Activated CD8-positive, alpha-beta memory T cell treated with anti-CD3 and anti-CD28 coated beads, Interleukin-2, amount 50 U/mL, for 24 hours (primary cell): ENCODE data around the gene SMYD3.
"Not testable (repeated sequence)": the region's sequence is repeated elsewhere in the genome, so short reads cannot be mapped to it uniquely, and the experiment has no call there.

Experiments
- DNase-seq: peaks from one replicate; pipeline ENCODE4 v3.0.0-alpha.2; 2020; ENCODE audit errors: extremely low read depth

Gene SMYD3

DNA sequence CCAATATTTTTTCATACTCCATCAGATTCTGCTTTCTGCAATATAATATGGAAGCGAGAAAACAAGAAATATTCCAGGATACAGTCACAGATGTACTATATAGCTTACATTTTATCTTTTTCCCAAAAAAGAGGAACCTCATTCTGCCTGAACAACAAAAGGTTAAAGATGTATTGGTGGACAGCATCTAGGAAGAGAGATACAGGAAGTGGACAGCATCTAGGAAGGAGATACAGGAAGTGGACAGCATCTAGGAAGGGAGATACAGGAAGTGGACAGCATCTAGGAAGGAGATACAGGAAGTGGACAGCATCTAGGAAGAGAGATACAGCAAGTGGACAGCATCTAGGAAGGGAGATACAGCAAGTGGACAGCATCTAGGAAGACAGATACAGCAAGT lies 483.0 kb downstream of the SMYD3 start:
- not testable (repeated sequence) for DNase-seq

DNA sequence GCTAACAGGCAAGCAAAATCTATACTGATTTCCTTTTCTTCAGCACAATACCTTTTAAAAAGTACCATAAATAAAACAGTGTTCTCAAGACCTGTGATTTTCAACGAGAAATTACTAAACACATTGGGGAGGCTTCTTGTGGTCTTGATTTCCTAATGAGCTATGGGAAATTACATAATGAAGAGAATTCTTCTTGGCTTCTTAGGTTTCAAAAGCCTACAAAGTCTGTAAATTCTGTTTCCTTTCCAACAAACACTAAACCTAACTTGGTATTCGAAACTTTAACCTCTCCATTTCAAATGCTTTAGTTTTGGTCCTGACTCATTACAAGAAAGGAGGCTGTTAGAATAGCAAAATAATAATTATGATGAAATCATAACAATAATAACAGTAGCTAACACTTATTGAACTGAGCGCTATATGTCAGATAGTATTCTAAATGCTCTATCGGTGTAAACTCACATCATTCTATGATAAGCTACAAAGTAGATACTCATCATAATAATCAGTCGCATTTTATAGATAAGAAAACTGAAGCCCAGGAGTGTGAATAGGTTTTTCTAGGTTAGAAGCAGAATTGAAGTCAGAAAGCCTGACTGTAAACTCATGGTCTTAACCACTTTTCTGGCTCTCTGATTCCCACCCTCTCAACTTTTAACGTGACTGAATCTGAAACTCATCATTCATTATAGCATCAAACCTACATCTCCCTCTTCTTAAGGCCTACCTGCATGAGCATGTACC lies 486.7 kb downstream of the SMYD3 start:
- DNase-seq: no peak

DNA sequence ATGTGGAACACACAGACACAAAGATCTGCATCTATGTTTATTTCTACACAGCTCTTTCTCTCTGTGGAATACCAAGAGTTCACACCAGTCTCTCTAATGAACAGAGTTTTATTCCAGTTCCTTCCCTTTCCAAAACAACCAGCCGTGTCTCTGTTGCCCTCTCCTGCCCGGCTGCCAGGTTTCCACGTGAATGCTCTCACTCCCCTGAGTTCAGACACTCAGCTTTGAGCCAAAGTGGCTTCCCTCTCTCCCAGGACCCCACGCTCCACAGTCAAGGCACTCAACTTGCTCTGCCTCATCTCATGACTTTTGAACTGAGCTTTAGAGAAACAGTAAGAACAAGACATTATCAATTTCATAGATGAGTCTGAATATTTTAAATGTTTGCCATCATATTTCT lies 488.9 kb downstream of the SMYD3 start:
- no peak for DNase-seq

DNA sequence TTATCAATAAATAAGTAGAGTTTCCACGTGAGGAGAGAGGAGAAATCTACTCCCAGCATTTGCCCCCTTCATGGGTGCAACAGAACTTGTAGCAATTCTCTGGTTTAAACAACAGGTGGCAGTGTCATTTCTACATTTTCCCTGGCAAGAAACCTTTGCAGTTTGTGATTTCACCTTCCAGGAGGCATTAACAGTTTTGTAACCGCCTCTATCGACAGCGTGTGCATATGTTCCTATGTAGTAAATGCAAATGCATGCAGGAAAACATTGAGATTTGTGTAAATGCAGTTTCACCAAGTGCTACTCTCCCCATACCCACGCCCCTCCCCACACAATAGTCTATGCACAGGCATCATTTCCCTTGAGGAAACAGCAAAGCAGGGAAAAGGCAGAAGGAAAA lies 494.7 kb downstream of the SMYD3 start:
- no peak for DNase-seq

DNA sequence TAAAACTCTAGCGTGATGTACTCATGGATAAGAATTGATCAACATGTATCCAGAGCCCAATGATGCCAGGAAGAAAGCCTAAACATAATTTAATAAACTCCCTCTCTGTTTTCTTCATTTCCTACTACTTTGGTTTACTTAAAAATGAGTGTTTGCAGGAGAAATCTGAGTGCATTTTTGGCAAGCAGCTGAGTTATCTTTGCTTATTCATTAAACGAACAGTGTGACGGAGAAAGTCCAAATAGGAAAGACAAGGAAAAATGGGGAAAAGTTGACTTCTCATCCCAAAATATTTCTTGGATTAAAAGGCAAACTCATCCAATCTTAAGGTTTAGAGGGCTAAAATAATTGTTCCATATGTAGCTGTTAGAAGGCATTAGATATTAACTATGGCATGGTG lies 496.7 kb downstream of the SMYD3 start:
- no peak for DNase-seq

DNA sequence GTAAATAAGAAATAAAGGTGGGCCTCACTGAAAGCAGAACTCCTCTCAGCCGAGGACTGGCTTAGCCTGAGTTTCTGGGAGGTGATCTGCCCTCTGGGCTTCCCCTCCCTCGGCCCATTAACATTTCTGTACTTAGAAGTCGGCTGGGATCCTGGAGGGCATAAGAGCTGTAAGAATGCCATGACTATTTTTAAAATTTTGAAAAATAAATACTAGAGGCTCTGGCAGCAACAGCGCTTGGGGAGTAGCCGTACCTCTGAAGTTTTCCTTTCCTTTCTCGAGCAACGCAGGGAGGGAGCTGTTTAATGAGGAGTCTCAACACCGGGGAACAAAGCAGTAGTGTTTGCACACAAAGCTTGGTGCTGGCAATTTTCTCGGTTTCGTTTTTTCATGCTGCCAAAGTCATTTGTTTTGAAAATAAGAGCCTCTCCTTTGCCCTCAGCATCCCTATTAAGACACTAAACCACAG lies 498.7 kb downstream of the SMYD3 start:
- DNase-seq: no peak

DNA sequence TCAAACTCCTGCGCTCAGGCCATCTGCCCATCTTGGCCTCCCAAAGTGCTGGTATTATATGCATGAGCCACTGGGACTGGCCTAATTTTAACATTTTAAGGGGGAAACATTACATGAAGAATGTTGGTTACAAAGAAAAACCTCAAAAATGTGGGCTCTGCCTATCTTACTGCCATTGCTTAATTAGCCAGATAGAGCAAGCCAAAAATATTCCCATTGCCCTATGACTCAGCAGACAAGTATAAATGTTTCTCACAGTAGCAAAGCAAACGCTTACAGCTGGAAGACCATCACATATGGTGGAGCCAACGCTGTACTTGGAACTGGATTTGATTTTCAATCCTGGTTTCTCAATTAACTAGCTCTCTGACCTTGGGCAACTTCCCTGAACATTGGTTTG lies 502.0 kb downstream of the SMYD3 start:
- DNase-seq: no peak

DNA sequence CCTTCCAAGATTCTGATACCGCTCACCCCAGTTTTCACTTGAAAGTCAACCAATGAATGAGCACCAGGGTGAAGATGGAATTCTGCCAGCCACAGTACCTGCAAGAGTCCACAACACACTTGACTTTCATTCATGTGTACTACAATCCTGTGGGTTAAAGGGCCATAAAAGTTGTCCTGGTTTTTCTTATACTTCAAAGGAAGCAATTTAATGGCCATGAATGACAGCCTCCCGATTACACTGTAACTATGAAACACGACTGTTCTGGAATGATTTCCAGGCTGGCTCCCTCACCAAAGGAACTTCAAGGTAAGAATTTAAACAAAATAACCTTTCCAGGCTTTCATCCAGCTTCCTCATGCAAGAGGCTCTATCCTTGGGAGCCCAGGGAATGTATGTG lies 502.8 kb downstream of the SMYD3 start:
- DNase-seq: no peak

DNA sequence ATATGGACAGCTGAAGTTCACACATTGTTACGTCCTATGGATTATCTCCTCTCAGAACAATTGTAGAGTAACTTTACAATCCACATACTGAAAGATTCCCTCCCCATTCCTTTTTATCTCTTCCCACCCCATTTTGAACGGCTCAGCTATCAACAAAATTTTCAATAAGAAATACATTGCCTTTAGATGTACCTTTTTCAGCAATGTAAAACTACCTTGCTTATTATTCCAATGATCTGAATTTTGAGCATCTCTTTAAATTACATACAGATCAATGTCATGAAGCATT lies 503.7 kb downstream of the SMYD3 start:
- no peak for DNase-seq

DNA sequence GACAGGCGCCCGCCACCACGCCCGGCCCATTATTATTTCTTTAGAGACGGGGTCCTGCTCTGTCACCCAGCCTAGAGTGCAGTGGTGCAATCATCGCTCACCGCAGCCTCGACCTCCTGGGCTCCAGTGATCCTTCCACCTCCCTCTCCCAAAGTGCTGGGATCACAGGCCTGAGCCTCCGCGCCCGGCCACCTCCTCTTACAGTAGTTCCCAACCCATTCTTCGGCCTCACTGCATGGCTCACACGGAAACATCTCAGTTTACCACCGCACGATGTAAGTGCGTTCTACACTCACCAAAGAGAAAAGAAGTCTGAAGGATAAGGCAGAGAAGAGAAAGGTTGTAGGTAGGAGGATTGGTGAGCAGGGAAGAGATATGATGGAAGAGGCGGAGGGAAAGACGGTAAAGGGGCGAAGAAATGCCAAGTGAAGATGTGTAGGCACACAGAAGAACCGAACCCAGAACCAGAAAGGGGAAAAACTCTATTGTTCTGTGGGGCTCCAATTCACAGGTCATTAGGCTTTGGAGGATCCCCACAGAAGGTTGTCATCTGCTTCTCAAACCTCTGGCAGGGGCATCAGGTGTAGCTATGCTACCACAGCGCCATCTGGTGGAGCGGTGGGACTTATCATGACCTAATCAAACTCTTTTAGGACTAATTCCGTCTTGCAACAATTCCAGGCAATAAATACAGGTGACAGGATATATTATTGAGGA lies 504.2 kb downstream of the SMYD3 start:
- DNase-seq: peak; percentile 62

DNA sequence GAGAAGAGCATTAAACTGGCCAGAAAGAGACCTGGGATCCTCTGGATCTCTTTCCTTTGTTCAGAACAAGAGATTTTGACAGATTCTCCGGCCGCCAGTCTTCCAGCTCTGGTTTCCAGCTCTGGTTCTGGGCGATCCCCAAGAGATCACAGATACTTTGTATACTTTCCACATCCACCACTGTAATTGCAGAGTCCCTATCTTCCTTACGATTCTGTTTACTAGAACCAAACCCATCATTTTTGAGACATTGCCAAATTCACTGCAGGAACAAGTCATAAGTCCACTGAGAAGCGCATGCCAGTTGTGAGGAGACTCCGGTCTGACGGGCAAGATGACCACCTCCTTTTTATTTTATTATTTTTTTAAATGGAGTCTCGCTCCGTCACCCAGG lies 505.2 kb downstream of the SMYD3 start:
- DNase-seq: no peak

DNA sequence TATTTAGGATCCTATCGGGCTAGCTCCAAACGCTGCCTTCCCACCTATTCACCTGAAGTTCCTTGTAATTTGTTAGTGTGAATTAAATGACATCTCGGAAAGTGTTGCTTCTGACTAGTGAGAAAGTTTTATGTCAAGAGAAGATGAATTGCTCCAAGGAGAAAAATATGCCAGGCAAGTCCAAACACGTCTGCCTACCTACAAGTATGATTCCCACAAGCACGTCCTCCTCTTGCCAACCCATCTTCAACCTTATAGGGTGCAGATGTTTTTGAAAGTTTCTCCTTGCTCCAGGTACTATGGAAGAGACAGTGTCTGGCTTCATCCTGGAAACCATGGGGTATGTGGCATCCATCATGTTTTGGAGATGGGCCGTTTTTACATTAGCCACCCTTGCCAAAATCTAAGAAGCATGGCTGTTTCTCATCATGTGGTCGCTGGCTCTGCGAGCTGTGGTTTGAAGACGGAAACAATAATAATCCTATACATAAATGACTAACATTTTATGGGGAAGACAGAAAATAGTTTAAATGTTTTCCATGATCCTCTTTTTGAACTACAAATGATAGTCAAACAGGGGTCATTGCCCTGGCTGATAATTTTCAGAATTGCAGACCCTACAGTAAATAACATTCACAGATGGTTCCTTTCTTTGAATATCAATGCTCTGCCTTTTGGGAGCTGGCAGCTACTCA lies 505.8 kb downstream of the SMYD3 start:
- DNase-seq: no peak

DNA sequence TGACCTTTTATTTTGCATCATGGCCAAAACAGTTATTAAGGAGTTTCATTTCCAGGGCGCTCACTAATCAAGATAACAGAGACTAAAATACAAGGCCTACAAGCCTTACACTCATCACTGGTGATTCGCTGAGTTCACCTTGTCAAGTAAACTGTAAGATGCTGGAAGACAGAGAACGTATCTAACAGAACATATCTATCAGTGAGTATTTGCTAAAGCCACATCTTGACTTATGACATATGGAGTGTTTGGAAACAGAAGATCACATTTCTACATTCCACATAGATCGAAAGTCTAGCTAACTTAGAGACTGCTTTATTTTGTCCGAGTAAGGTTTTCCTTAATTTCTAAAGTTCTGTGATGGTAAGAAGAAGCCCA lies 506.5 kb downstream of the SMYD3 start:
- no peak for DNase-seq

DNA sequence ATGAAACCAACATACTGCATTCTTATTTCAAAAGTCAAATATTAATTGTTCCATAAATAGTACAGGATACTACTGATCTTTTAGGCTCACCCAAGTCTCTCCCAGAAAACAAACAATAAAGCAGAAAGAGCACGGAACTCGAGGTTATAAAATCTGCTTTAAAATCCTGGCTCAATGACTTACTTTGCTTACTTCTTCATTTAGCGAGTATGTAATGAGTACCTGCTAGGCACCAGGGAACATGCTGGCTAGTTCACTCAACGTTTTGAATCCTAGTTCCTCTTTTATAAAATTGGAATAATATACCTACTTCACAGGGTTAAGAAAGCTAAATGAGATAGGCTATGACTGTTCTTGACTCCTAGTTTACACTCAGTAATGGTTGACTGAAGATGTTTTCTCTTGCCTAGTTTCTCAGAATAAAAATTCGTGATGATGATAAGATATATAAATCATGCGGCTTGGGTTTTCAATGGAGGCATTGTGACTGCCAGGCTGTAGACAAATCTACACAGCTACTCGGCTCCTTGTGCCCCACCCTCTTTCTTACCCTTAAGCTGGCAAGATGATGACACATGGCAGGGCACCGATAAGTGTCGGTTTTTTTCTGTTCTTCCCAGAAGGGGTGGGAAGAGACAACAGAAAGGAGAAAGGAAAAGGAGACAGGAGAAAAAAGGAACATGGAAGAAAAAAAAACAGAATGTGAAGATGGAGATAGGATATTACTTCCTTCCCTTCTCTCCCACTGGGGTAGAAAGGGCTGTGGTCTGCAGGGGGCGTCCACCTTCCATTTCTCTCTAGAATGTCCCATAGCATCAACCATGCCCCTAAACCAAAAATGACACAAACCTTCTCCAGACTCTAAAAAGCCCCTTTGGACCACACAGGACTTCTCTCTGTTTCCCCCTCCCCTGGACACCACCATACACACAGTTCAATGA lies 507.1 kb downstream of the SMYD3 start:
- DNase-seq: no peak

DNA sequence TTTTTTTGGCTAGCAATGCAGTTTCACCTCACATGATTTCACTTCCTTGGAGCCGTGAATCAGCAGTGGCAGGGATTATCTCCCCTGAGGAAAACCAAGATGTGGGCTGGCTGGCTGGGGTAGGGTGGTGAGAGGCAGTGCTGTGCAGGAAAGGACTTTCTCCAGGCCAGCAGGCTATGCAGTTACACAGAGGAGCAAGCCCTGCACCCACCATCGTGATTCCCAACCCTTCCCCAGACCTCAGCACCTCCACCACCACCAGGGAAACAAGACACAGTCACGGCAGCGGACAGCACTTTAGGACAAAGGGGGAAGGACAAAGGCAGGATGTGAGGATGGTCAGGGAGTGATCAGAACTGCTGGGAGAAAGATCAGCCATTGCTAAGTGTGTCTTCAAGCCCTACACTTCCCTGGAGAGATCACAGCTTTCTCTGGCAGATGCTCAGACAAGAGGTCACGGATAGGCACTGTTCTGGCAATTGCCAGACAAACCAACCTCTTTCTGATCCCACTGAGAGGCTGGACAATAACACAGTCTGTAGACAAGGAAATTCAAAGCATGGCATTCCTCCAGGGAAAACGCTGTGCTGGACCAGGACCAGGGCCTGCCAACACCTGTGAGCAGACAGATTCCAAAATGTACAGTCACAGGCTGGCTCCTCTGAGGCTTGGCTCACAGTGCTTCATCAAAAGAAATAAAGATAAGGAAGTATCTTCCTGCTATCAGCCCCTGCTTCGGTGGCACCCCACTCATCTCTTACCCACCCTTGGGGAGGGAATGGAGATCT lies 509.4 kb downstream of the SMYD3 start:
- DNase-seq: no peak

DNA sequence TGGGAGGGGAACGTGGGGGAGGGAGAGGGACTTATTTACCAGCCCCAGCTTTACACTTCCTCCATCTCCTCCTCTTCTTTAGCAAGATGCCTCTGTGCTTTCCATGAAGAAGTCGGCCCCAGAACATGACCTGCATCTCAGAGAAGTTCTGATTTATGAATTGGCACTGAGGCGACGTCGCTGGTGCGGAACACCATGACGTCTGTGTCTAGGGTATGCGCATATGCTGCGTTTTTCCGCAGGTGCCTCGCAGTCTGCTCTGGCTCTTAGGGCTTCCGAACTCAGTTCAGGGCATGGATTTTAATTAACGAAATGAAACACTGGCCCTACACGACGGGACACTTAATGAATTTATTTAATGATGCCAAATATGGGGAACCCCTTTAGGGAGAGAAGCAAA lies 510.3 kb downstream of the SMYD3 start:
- no peak for DNase-seq

DNA sequence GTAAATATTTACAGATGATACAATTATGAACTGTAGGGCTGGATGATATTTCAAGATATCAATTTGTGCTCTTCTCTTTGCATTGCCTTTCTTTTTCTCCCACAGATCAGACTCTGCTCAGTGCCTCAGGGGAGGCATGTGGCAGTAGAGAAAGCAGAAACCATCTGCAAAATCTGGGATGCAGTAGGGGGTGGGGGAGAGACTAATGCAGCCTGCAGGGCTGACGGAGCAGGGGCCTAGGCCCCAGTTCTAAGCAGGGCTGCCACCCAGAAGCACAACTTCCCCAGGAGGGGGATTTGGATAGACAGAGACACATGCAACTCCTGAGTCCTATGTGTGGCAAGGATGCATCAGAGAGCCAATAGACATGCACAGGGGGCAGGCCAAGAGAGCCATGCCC lies 511.6 kb downstream of the SMYD3 start:
- DNase-seq: no peak

DNA sequence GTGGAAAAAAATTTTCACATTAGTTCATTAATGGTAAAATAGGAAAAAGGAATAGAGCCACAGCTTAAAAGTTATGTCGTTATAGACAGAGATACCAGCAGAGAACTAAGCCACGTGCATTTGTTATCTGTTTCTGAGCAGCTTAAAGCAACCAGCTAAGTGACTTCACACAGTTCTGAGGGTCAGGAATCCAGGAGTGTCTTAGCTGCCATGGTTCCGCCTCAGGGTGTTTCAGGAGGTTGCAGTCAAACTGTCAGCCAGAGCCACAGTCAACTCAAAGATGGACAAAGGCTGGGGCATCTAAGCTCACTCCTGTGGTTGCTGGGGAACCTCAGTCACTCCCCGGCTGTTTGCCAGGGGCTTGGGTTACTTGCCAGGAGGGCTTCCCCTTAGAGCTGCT lies 515.8 kb downstream of the SMYD3 start:
- DNase-seq: no peak

DNA sequence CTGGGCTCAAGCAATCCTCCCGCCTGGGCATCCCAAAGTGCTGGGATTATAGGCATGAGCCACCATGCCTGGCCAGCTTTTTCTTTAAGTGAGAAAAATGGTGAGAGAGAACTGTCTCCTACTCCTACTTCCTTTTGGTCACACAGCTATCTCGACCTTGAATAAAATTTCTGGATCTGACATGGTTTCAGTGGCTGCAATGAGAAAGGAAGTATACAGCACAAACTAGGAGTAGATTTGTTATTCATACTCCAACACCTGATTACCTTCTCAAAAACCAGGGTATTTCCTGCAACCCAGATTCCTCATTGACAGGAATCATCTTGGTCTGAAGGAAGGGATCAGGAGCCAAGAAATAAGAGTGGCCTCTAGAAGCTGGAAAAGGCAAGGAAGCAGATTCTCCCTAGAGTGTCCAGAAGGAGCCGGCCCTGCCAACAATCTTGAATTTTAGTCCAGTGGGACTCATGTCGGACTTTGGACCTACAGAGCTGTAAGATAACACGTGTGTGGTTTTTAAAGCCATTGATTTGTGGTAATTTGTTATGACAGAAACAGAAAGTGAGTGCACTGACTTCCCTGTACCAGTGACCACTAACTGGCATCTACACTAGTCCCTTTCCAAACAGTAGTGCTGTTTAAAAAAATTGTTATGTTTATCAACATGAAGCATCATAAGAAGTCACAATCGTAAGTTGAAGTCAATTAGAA lies 516.6 kb downstream of the SMYD3 start:
- no peak for DNase-seq

DNA sequence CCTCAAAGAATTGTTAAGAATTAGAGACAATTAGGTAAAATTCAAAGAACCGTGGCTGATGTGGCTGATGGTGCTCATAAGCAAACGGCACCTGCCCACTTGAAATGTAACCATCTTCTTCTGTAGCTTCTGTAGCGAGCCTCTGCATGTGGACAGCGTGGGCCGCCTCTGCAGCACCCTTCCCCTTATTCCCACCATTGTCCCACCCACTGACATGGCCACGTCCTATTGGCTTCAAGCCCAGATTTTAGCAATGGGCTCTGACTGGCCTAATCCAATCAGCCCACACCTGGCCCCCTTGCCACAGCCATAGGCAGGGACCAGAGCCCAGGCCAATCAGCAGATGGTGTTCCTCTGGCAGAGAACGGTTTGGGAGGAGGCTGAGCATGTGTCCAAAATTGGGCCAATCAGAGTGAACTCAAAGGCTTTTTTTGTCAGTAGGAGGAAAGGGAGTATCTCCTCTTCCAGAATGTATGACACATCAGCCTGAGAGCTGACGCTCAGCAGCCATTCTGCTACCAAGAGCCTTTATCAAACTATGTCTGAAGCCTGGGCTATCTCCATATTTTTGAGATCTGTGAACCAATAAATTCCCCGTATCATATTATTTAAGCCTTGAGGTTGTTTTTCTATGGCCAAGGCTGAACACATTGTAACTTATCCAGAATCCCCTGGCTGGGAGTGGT lies 518.5 kb downstream of the SMYD3 start:
- DNase-seq: no peak
